Gastroesophageal sphincter (tissue), 4 donors: ENCODE results near the gene SSUH2. TPM values are rescaled to one million over a fixed set of nuclear protein-coding genes. Genes with fewer than 3 reads are reported as not detected.

ENCODE experiments used
- ATAC-seq: fragments of 150-250 bp; one replicate; pipeline ENCODE4 v1.9.1; 2016; ENCODE audit warnings: mild to moderate bottlenecking, moderate library complexity
- H3K27ac ChIP-seq, 4 donors: fragments of 200-600 bp; sonication (generic) in 3 of 4; 1 replicate in 3 of 4; 2 replicates in 1 of 4; pipeline ENCODE4 v1.5.1; 2016 to 2019
- H3K27me3 ChIP-seq: fragments of 200-600 bp; sonication (generic); one replicate; pipeline ENCODE4 v1.5.1; 2019
- H3K36me3 ChIP-seq, 2 donors: fragments of 200-600 bp; sonication (generic); one replicate each; pipeline ENCODE4 v1.5.1; 2019; ENCODE audit warnings: control low read depth in 1 of 2
- H3K4me1 ChIP-seq, 3 donors: fragments of 200-600 bp; sonication (generic); 1 replicate in 2 of 3; 2 replicates in 1 of 3; pipeline ENCODE4 v1.5.1; 2016 to 2019; ENCODE audit warnings: control low read depth in 2 of 3
- H3K4me3 ChIP-seq, 2 donors: fragments of 200-600 bp; sonication (generic); one replicate each; pipeline ENCODE4 v1.5.1; 2019; ENCODE audit warnings: mild to moderate bottlenecking in 1 of 2, moderate library complexity in 1 of 2
- H3K9me3 ChIP-seq, 3 donors: fragments of 200-600 bp; sonication (generic); one replicate each; pipeline ENCODE4 v1.5.1; 2017 to 2019; ENCODE audit warnings: control low read depth in 2 of 3
- CTCF ChIP-seq, 4 experiments: fragments of 200-600 bp in 2 of 4; fragments of 450-650 bp in 2 of 4; sonication (generic) in 1 of 4; IDR thresholded peaks; one replicate each; pipeline ENCODE4 v1.5.1; 2017 to 2019; ENCODE audit warnings: antibody characterized with exemption in 4 of 4, mild to moderate bottlenecking in 2 of 4, moderate library complexity in 2 of 4
- EP300 ChIP-seq: sonication (generic); formaldehyde crosslinking; IDR thresholded peaks from one replicate; pipeline ENCODE4 v1.6.1; 2017; ENCODE audit warnings: antibody characterized with exemption, mild to moderate bottlenecking
- POLR2A ChIP-seq, 2 donors: fragments of 450-650 bp; IDR thresholded peaks; one replicate each; pipeline ENCODE4 v1.6.1; 2017; ENCODE audit warnings: antibody characterized with exemption in 2 of 2, mild to moderate bottlenecking in 2 of 2, moderate library complexity in 1 of 2
- POLR2AphosphoS5 ChIP-seq: sonication (generic); formaldehyde crosslinking; IDR thresholded peaks from one replicate; pipeline ENCODE4 v1.6.1; 2017; ENCODE audit warnings: antibody characterized with exemption
- WGBS, 2 donors: methylation state at CpG; one replicate each; pipeline ENCODE4 v1.1.5; 2018; ENCODE audit warnings: low coverage in 1 of 2; 5-methylcytosine and 5-hydroxymethylcytosine counted together
- total RNA-seq, 4 donors: library from RNA; depleted of rRNA; stranded (reverse); fragments of >200 nt; gene quantifications; one replicate each; pipeline ENCODE4 v1.1.0, GENCODE V29; 2016

The SSUH2 gene
- total RNA-seq, 4 donors from 2014 or later = 0.27 to 3.8 TPM; not detected in 2

GRCh38 chr3:8608791-8609467 is 35.7 kb downstream of the SSUH2 start:
- ATAC-seq = no peak

GRCh38 chr3:8608041-8608790 is 36.4 kb downstream of the SSUH2 start:
- Histone ChIP-seq H3K4me3 (no peak overlapping the region), H3K4me1 (peaks cover 0 to 14% (median 0%) of the 10 kb centered on the region in 3 donors), H3K36me3 (no peaks in the 10 kb centered on the region), H3K9me3 (no peaks in the 10 kb centered on the region), H3K27me3 (peaks cover 5% of the 10 kb centered on the region), H3K27ac (no peak overlapping the region)
- ATAC-seq = no peak
- WGBS, 2 donors = 87 to 100% methylated on average over 5 to 10 of the region's 16 CpGs
- TF ChIP-seq POLR2A (IDR thresholded peaks at IDR 0.05) = no peak
- TF ChIP-seq POLR2AphosphoS5 = no peak

More at GRCh38 chr3:8608791-8609467, 35.7 kb downstream of the SSUH2 start:
- TF ChIP-seq POLR2A (IDR thresholded peaks at IDR 0.05) (no peak), POLR2AphosphoS5 (no peak), EP300 (no peak), CTCF (IDR thresholded peaks at IDR 0.05) (no peak)
- Histone ChIP-seq H3K4me3 (no peak overlapping the region), H3K36me3 (no peaks in the 10 kb centered on the region), H3K27me3 (peaks cover 5% of the 10 kb centered on the region), H3K27ac (no peak overlapping the region), H3K9me3 (no peaks in the 10 kb centered on the region), H3K4me1 (peaks cover 0 to 14% (median 0%) of the 10 kb centered on the region in 3 donors)
- WGBS, 2 donors = 75 to 86% methylated on average over 5 to 9 of the region's 10 CpGs

- H3K36me3 ChIP-seq = no peaks in the 10 kb centered on the region
- peaks cover 0 to 14% (median 0%) of the 10 kb centered on the region in 3 donors for H3K4me1 ChIP-seq
- no peak overlapping the region for H3K4me3 ChIP-seq
- H3K27ac ChIP-seq = no peak overlapping the region
- peaks cover 5% of the 10 kb centered on the region for H3K27me3 ChIP-seq
- 29 to 73% methylated on average over 2 to 5 of the region's 7 CpGs for WGBS, 2 donors
- no peaks in the 10 kb centered on the region for H3K9me3 ChIP-seq
- ATAC-seq = peak; percentile 71
- TF ChIP-seq EP300 (no peak), CTCF (IDR thresholded peaks at IDR 0.05) (peak in 3 of 4 experiments; percentile 26 to 61 (median 60)), POLR2AphosphoS5 (peak; percentile 70), POLR2A (IDR thresholded peaks at IDR 0.05) (no peak)
Observed at GRCh38 chr3:8607234-8608040, 37.2 kb downstream of the SSUH2 start.

GRCh38 chr3:8606701-8607231 is 37.8 kb downstream of the SSUH2 start:
- Histone ChIP-seq H3K27ac (no peak overlapping the region), H3K27me3 (peaks cover 5% of the 10 kb centered on the region), H3K36me3 (no peaks in the 10 kb centered on the region), H3K4me1 (peaks cover 0 to 14% (median 0%) of the 10 kb centered on the region in 3 donors), H3K4me3 (no peak overlapping the region), H3K9me3 (no peaks in the 10 kb centered on the region)
- TF ChIP-seq EP300 (no peak), POLR2AphosphoS5 (no peak), CTCF (IDR thresholded peaks at IDR 0.05) (no peak), POLR2A (IDR thresholded peaks at IDR 0.05) (no peak)
- ATAC-seq = no peak
- 40 to 55% methylated on average over 2 to 6 of the region's 7 CpGs for WGBS, 2 donors

- H3K36me3 ChIP-seq = no peaks in the 10 kb centered on the region
- WGBS, 2 donors = 92 to 96% methylated on average over 3 of the region's 3 CpGs
- no peaks in the 10 kb centered on the region for H3K9me3 ChIP-seq
- TF ChIP-seq CTCF (IDR thresholded peaks at IDR 0.05) (no peak), POLR2AphosphoS5 (no peak), POLR2A (IDR thresholded peaks at IDR 0.05) (no peak), EP300 (no peak)
- ATAC-seq = no peak
- no peaks in the 10 kb centered on the region for H3K27me3 ChIP-seq
- peaks cover 0 to 14% (median 0%) of the 10 kb centered on the region in 3 donors for H3K4me1 ChIP-seq
- H3K4me3 ChIP-seq = no peak overlapping the region
- H3K27ac ChIP-seq = no peak overlapping the region
Observed at GRCh38 chr3:8604988-8605387, 39.6 kb downstream of the SSUH2 start.
